ENCODE data around the gene USP8. TPM values are rescaled to one million over a fixed set of nuclear protein-coding genes. Genes with fewer than 3 reads are reported as not detected.
"Not testable (repeated sequence)": the region's sequence is repeated elsewhere in the genome, so short reads cannot be mapped to it uniquely, and the experiment has no call there.

The USP8 gene
- 51.6 and 80.5 TPM in 2 replicates for total RNA-seq

DNA sequence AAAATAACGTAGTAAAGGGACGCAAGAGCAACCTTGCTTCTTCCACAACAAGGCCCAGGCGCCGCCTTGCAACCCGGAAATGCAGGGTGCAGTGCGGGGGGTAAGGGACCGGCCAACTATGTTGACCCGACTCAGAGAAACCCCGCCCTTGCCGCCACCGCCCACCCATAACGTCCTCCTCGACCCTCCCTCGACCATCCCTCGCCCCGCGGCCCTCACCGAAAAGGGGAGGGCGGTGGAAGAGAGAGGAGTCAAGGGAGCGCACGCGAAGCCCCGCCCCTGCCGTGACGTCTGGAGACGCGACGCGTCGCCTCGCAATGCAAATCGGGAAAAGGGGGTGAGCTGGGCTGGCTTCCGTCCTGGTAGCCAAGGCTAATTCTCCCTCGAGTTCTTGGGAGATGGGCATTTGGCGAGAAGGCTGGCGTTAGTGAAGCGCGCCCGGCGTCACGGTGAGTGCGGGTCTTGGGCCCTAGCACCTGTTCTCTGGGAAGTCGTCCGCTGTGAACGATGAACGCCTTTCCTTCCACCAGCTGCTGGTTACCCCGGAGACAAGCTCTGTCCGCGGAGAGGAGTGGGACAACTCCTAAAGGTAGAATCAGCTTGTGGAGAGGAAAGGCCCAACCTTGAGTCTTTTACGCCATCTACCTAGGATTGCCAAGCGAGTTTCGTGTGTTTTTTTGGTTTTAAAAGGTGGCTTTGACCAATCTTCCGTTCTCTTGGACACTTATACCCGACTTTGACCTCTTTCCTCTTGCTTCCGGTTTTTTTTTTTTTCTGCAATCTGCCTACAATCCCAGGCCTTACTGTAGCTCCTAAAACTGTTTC lies at the start of gene USP8:
USP8 (plus strand) TSS at position 340 of the 825 bp plus-strand sequence. CDS start 14,669 bp downstream, outside the sequence.
- DNase-seq, result peak; percentile 97

DNA sequence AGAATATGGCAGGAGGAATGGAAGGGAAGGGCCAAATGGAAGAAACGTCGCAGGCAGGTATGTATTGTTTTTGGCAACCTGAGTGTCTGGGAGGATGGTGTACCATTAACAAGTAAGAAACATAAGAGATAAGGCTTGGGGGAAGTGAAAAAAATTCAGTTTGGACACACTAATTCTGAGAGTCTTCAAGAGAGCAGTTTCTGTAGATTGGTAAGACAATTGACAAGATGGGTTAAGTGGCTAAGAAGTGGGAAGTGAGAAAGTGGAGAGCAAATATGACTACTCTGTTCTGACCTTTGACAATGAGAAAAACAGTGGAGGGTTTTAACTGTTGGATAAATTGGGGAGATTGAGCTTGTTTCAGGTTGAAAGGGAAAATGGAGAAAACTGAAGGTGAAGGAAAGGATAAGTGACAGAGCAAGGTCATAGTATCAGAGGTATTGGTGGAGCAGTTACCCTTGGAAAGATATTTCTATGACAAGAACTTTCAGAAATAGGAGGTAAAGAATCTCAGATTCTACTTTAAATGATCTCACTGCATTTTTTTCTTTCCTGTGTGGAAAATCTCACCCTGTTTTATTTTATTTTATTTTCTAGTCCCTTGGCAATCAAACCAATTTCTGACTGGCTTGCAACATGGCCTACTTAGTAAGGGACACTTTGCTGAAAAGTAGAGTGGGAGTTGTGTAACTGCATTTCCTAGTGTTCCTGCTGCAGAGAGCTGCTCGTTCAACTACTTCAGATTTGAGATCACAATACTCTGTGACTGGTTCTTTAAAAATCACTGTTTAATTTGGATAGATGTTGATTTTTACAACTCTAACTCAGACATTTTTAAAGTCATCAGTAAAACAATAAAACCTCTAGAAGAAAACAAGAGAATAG lies 46.1 kb upstream of the USP8 start:
- DNase-seq, result no peak

DNA sequence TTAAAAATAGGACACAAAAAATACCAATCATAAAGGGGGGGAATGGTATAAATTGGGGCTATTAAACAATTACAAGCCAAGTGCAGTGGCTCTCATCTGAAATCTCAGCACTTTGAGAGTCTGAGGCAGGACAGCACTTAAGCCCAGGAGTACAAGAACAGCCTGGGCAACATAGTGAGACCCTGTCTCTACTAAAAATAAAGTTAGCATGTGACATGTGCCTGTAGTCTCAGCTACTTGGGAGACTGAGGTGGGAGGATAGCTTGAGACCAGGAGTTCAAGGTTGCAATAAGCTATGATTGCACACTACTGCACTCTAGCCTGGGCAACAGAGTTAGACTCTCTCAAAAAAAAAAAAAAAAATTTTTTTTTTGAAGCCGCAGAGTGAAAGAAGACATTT lies 45.4 kb upstream of the USP8 start:
- DNase-seq, result no peak

DNA sequence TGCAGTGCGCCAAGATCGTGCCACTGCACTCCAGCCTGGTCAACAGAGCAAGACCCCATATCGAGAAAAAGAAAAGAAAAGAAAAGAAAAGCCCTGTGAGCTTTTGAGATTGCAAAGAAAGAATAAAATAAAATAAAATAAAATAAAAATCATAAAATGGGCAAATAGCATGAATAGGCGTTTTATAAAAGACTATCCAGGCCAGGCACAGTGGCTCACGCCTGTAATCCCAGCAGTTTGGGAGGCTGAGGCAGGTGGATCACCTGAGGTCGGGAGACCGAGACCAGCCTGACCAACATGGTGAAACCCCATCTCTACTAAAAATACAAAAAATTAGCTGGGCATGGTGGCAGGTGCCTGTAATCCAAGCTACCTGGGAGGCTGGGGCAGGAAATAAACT lies 44.8 kb upstream of the USP8 start:
- not testable (repeated sequence) for DNase-seq

DNA sequence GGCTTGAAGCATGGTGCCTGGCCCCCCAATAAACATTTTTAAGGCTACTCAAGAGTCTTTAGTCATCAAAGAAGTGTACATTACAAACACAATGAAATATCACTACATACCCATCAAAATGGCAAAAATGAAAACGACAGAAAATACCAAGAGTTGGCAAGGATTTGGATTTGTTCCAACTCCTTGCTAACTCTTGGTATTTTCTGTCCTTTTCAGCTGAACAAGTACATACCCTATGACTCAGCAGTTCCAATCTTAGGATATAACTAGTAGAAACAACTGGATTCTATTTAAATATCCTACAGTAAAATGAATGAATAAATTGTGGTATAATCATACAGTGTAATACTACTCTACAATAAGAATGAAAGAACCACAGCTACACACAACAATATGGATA lies 44.1 kb upstream of the USP8 start:
- DNase-seq, result no peak

DNA sequence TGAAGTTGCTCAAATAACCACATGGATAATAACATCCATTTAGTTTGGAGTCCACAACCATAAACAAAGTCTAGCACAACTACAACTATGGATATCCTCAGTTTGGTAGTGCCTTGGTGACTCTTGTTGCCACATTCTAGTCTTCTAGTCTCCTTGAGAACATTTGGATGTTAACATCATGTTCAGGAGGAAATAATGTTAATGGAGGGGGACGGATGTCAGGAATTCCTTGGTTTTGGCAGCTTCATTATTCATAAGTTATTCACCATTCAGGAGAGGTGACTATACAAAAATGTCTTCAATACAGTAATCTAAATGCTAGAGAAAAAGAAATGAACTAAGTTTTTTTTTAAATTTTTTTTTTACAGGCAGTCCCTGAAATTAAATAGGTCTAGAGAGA lies 42.8 kb upstream of the USP8 start:
- no peak for DNase-seq

DNA sequence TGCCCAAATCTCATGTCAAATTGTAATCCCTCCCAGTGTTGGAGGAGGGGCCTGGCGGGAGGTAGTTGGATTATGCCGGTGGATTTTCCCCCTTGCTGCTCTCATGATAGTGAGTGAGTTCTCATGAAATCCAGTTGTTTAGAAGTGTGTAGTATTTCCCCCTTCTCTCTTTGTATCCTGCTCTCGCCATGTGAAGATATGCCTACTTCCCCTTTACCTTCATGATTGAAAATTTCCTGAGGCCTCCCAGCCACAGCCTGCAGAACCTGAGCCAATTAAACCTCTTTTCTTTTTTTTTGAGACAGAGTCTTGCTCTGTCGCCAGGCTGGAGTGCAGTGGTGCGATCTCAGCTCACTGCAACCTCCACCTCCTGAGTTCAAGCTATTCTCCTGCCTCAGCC lies 41.8 kb upstream of the USP8 start:
- DNase-seq, result not testable (repeated sequence)

DNA sequence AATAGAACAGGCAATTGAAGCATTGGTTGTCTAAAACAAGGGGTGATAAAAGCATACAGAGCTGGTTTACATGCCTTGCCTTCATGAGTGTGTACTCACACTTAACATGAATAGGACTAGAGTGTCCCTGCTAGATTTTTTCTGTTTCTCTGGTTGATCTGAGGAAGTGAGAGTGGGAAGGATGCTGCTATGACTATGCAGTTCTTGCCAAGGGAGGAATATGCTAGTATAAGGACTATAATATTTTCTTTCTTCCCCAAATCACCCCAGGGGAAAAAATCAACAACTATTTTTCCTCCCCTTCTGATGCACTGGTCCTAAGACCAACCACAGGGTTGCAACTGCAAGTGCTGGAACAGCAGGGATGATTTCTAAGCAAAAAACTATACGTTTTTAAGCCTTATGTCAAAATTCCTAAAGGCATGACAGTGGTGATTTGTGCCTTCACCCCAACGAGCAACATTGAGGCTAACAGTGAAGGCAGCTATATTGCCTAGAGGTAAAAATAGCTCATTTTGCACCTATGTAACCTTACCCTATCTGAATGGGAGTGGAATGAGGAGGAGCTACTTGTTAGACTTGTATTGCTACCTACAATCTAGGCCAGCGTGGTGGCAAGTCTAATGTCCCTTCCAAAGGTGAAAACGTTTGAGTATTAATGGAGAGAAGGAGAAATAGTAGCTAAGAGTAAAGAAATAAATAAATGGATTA lies 33.5 kb upstream of the USP8 start:
- no peak for DNase-seq

DNA sequence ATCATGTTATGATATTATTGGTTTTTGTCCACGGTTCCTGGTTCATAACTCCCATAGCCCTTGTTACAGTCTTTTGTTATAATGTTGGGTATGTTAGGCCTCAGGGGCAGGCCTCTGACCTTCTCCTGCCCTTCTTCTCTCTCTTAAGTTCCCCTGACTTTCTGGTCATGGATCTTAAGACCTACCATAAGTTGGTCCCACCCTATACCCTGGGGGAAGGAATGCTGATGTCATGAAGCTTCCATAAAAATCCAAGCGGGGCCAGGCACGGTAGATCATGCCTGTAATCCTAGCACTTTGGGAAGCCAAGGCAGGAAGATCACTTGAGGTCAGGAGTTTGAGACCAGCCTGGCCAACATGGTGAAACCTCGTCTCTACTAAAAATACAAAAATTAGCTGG lies 32.6 kb upstream of the USP8 start:
- DNase-seq, result not testable (repeated sequence)

DNA sequence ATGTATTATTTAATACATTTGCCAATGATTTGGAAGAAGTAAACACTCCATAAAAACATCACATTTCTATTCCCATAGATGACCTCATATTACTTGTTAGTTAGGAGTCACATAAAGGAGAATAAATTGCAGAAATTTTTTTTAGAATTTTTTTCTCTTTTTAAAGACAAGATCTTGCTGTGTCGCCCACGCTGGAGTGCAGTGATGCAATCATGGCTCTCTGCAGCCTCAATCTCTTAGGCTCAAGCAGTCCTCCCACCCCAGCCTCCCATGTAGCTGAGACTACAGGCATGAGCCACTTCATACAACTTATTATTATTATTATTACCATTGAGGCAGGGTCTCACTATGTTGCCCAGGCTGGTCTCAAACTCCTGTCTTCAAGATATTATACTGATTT lies 12.3 kb upstream of the USP8 start:
- DNase-seq, result no peak

DNA sequence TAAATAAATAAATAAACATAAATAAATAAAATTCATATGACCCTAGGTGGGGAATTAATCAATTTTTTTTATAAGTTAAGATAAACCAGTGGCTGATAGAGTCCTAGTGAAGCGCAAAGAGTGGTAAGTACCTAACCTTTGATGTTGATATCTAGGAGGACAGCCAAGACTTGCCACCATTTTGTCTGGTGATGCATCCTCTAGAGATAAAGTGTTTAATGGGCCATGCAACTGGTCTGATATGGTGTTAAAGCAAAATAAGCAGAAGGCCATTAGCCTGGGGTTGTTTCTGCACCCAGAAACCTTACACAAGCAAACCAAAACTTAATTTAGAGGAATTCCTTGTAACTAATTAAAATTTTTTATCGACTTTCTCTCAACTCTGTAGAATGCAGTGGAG lies 9.6 kb upstream of the USP8 start:
- no peak for DNase-seq

DNA sequence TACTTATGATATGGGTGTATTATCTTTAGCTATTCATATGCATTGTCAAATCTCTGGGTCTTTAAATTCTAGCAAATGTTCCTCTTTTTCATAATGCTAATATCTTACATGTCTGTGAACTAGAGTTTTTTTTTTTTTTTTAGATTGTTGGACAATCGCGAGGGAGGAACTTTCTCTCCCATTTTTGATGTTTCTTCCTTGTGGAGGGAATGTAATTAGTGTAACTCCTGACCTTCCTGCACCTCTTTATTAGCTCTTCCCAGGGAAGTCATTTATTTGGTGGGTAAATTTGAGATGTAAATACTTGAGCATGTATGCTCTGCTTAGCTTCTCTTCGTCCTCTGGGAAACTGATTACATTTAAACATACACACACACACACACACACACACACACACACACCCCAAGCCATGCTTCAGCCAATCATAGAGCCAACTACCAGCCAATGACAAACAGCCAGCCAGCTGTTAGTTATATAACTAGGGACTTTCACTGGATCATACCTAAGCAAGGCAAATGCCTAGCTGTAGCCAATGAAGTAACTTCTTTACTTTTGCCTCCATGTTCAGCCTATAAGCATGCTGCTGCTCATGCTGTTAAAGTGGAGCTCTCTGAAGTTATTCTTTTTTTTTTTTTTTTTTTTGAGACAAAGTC lies 8.3 kb upstream of the USP8 start:
- no peak for DNase-seq

DNA sequence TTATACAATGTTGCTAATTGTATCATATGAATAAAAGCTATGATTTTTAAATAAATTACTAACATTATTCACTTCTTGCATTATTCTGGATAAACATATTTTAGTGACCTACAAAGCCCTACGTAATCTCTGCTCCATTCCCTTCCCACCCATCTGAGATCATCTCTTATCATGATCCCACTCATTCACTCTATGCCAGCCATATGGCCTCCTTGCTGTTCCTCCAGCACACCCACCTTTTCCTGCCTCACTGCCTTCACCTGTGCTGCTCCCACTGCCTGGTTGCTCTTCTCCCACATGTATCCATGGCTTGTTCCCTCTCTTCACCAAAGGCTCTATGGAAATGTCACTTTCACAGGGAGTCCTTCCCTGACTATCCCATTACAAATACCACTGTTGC lies 7.3 kb upstream of the USP8 start:
- DNase-seq, result no peak

DNA sequence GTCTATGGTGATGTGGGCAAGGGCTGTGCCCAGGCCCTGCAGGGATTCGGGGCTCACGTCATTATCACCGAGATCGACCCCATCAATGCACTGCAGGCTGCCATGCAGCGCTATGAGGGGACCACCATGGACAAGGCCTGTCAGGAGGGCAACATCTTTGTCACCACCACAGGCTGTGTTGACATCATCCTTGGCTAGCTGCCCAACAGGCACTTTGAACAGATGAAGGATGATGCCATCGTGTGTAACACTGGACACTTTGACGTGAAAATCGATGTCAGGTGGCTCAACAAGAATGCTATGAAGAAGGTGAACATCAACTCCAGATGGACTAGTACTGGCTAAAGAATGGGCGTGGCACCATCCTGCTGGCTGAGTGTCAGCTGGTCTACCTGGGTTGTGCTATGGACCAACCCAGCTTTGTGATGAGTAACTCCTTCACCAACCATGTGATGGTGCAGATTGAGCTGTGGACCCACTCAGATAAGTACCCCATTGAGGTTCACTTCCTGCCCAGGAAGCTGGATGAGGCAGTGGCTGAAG lies 6.1 kb upstream of the USP8 start:
- DNase-seq, result no peak

DNA sequence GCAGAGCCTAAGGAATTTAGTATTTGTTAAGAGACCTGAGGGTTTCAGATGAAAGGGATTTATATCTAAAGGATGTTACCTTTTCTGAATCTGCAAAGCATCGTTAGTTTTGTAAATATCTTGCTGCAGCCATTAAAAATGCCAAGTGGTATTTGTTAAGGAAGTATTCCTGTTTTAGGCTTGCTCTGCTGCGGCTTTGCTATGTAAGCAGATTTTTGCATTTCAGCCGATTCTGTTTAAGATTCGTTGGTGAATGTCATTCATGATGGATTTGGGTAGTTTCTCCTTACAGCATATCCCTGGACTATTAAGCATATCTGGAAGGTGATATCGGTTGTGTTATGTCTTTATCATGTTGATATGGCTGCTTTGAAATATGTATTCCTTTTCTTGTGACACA lies 1.0 kb downstream of the USP8 start:
- peak; percentile 3 for DNase-seq

DNA sequence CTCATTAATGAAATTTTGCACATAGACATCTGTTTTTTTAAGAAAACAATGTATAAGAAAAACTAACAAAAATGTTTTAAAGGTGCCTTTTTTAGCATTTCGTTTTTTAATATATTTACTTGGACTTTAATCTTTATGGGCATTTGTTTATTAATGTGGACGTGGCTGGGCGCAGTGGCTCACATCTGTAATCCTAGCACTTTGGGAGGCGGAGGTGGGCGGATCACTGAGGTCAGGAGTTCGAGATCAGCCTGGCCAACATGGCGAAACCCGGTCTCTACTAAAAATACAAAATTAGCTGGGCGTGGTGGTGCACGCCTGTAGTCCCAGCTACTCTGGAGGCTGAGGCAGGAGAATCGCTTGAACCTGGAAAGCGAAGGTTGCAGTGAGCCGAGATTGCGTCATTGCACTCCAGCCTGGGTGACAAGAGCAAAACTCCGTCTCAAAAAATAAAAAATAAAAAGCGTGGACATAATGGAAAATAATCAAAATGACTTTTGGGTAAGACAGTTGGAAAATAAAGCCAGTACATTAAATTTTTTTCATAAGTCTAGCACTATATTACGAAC lies 1.6 kb downstream of the USP8 start:
- not testable (repeated sequence) for DNase-seq

DNA sequence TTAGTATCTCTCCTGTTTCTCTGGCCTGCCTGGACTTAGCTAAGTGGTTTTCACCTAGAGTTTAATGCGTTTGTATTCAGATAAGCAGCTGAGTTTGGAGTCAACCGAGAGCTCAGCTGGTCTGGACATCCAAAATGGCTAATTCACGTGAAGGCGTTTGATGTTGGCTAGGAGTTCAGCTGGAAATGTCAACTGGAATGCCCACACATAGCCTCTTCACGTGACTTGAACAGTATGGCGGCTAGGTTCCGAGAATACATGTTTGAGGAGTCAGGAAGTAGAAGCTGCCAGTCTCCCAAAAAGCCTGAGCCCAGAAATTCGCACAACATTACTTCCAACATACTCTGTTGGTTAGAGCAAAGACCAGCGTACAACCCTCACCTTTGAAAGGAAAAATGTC lies 2.2 kb downstream of the USP8 start:
- no peak for DNase-seq

DNA sequence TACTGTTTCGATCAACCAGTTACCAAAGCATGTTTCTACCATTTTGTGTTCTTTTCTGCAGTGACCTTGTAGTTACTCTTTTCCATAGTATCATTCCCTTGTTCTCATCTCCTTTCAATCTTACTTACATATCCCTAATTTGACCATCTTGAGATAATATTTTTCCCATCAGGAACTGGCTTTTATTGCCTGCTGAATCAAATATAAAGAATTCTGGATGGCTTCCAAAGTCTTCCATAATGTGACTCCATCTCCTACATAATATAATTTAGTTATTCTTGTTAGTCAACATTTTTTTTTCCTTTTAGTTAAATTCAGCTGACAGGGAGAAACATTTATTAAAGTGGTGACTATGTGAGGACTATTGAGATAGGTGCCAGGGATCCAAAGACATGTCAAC lies 7.0 kb downstream of the USP8 start:
- DNase-seq, result no peak

DNA sequence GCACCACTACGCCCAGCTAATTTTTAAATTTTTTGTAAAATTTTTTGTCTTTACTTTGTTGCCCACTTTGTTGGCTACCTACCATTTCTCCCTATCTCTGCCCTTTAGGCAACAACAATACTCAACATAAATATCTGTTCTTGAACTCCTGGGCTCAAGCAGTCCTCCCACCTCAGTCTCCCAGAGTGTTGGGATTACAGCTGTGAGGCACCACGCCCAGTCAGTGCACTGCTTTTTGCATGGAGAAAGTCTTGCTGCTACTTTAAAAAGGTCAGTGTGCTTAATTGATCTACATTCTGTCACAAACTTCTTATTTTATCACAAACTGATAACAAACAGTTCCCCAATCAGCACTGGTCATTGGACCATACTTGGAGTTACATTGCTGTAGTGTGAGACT lies 8.0 kb downstream of the USP8 start:
- no peak for DNase-seq

DNA sequence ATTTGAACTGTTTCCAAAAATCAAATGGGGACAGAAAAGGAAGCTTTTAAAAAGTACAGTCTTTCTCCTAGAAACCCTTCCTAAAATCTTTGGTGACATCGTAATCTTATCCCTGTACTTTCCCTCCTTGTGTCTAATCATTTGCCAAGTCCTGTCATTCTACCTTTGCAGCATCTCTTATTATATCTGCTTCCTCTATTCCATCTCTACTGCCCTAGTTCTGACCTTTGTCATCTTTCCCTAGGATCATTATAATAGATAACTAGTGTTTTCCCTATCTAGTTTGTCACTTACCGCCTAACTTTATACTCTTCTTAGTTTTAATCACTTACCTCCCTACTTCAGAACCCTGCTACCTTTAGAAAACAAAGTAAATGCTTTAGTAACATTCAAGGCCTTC lies 11.6 kb downstream of the USP8 start:
- no peak for DNase-seq

DNA sequence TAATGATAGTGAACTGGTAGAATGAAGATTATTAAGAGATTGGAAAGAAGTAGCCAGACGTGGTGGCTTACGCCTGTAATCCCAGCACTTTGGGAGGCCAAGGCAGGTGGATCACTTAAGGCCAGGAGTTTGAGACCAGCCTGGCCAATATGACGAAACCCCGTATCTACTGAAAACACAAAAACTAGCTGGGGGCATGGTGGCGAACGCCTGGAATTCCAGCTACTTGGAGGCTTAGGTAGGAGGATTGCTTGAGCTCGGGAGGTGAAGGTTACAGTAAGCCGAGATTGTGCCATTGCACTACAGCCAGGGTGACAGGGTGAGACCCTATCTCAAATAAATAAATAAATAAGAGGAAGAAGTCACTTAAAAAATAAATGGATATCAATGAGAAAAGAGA lies 14.0 kb downstream of the USP8 start:
- no peak for DNase-seq

DNA sequence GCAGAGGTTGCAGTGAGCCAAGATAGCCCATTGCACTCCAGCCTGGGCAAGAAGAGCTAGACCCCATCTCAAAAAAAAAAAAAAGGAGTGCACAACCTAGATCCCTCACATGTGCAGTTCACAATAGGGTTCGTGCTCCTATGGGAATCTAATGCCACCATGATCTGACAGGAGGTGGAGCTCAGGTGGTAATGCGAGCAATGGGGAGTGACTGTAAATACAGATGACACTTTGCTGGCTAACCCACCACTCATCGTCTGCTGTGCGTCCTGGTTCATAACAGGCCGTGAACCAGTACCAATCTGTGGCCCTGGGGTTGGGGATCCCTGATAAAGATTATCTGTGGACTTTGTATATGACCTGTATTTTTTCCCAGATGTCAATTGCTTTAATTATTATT lies 16.7 kb downstream of the USP8 start:
- no peak for DNase-seq
